Gastroesophageal sphincter (tissue), 4 donors: ENCODE results near the gene GLT8D2. TPM values are rescaled to one million over a fixed set of nuclear protein-coding genes. Genes with fewer than 3 reads are reported as not detected.

Experiments
- ATAC-seq: fragments of 150-250 bp; one replicate; pipeline ENCODE4 v1.9.1; 2016; ENCODE audit warnings: mild to moderate bottlenecking, moderate library complexity
- H3K27ac ChIP-seq, 4 donors: fragments of 200-600 bp; sonication (generic) in 3 of 4; 1 replicate in 3 of 4; 2 replicates in 1 of 4; pipeline ENCODE4 v1.5.1; 2016 to 2019
- H3K27me3 ChIP-seq: fragments of 200-600 bp; sonication (generic); one replicate; pipeline ENCODE4 v1.5.1; 2019
- H3K36me3 ChIP-seq, 2 donors: fragments of 200-600 bp; sonication (generic); one replicate each; pipeline ENCODE4 v1.5.1; 2019; ENCODE audit warnings: control low read depth in 1 of 2
- H3K4me1 ChIP-seq, 3 donors: fragments of 200-600 bp; sonication (generic); 1 replicate in 2 of 3; 2 replicates in 1 of 3; pipeline ENCODE4 v1.5.1; 2016 to 2019; ENCODE audit warnings: control low read depth in 2 of 3
- H3K4me3 ChIP-seq, 2 donors: fragments of 200-600 bp; sonication (generic); one replicate each; pipeline ENCODE4 v1.5.1; 2019; ENCODE audit warnings: mild to moderate bottlenecking in 1 of 2, moderate library complexity in 1 of 2
- H3K9me3 ChIP-seq, 3 donors: fragments of 200-600 bp; sonication (generic); one replicate each; pipeline ENCODE4 v1.5.1; 2017 to 2019; ENCODE audit warnings: control low read depth in 2 of 3
- CTCF ChIP-seq, 4 experiments: fragments of 200-600 bp in 2 of 4; fragments of 450-650 bp in 2 of 4; sonication (generic) in 1 of 4; IDR thresholded peaks; one replicate each; pipeline ENCODE4 v1.5.1; 2017 to 2019; ENCODE audit warnings: antibody characterized with exemption in 4 of 4, mild to moderate bottlenecking in 2 of 4, moderate library complexity in 2 of 4
- EP300 ChIP-seq: sonication (generic); formaldehyde crosslinking; IDR thresholded peaks from one replicate; pipeline ENCODE4 v1.6.1; 2017; ENCODE audit warnings: antibody characterized with exemption, mild to moderate bottlenecking
- POLR2A ChIP-seq, 2 donors: fragments of 450-650 bp; IDR thresholded peaks; one replicate each; pipeline ENCODE4 v1.6.1; 2017; ENCODE audit warnings: antibody characterized with exemption in 2 of 2, mild to moderate bottlenecking in 2 of 2, moderate library complexity in 1 of 2
- POLR2AphosphoS5 ChIP-seq: sonication (generic); formaldehyde crosslinking; IDR thresholded peaks from one replicate; pipeline ENCODE4 v1.6.1; 2017; ENCODE audit warnings: antibody characterized with exemption
- WGBS, 2 donors: methylation state at CpG; one replicate each; pipeline ENCODE4 v1.1.5; 2018; ENCODE audit warnings: low coverage in 1 of 2; 5-methylcytosine and 5-hydroxymethylcytosine counted together
- total RNA-seq, 4 donors: library from RNA; depleted of rRNA; stranded (reverse); fragments of >200 nt; gene quantifications; one replicate each; pipeline ENCODE4 v1.1.0, GENCODE V29; 2016

Gene GLT8D2
- total RNA-seq, 4 donors from 2014 or later: 6.9 to 20.2 (median 14.2) TPM

DNA sequence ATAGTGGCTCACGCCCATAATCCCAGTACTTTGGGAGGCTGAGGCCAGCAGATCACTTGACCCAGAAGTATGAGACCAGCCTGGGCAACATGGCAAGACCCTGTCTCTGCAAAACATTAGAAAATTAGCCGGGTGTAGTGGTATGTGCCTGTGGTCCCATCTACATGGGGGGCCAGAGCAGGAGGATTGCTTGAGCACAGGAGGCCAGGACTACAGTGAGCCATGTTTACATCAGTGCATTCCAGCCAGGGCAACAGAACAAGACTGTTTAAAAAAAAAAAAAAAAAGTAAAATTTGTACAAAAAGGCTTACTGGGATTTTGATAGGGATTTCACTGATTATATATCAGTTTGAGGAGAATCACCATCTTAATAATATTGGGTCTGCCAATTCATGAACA, 22.1 kb upstream of the GLT8D2 start:
- no peaks in the 10 kb centered on the region for H3K27me3 ChIP-seq
- peak overlapping the region in 1 of 4 donors; percentile 11 for H3K27ac ChIP-seq
- H3K36me3 ChIP-seq: peaks cover 0 to 51% of the 10 kb centered on the region in 2 donors
- WGBS, 2 donors: 100% methylated on average over 1 of the region's 2 CpGs; no CpG with 5 or more reads in 1 of the 2 donors
- H3K4me3 ChIP-seq: no peak overlapping the region
- ATAC-seq: no peak
- no peak for TF ChIP-seq POLR2AphosphoS5
- H3K9me3 ChIP-seq: no peaks in the 10 kb centered on the region
- peaks cover 0 to 29% (median 3%) of the 10 kb centered on the region in 3 donors for H3K4me1 ChIP-seq

DNA sequence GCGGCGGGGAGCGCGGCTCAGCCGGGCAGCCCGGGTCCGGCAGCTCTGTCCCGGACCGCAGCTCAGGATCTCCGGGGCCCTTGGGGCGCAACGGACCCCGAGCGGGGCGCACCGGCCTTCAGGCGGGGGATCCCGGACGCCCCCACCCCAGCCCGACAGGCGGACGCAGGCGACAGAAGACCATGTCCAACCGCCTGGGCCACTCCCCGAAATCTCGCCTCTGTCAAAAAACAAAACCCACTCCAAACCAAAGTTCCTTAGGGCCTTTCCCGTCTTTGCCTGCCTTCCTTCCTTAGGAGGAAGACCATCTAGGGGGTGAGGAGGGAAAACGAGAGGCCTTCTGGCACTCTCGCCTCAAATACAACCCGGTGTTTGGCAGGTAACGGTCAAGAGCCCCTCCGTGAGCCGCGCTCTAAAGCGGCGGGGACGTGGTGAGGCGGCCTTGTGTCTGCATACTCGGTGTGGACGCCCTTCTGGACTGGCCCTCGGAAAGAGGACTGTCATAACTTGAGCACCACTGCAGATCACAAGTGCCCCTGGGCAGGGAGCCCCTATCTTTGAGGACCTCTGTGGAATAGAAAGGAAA, 14.9 kb upstream of the GLT8D2 start:
- peak overlapping the region; percentile 82 to 97 for H3K4me3 ChIP-seq
- H3K4me1 ChIP-seq: peaks cover 3 to 52% (median 6%) of the 10 kb centered on the region in 3 donors
- no peaks in the 10 kb centered on the region for H3K9me3 ChIP-seq
- TF ChIP-seq CTCF (IDR thresholded peaks at IDR 0.05): no peak
- TF ChIP-seq POLR2AphosphoS5: no peak
- TF ChIP-seq EP300: no peak
- H3K27ac ChIP-seq: peak overlapping the region; percentile 79 to 93 (median 90)
- ATAC-seq: no peak
- peaks cover 0 to 29% of the 10 kb centered on the region in 2 donors for H3K36me3 ChIP-seq
- WGBS, 2 donors: 0 to 2% methylated on average over 5 to 11 of the region's 41 CpGs
- H3K27me3 ChIP-seq: no peaks in the 10 kb centered on the region

- Histone ChIP-seq H3K9me3 (no peaks in the 10 kb centered on the region), H3K27me3 (no peaks in the 10 kb centered on the region), H3K27ac (peak within 1 kb of the TSS; percentile 79 to 93 (median 90)), H3K4me1 (peaks cover 3 to 51% (median 6%) of the 10 kb centered on the region in 3 donors), H3K4me3 (peak within 1 kb of the TSS; percentile 82 to 97), H3K36me3 (peaks cover 0 to 22% of the 10 kb centered on the region in 2 donors)
- TF ChIP-seq EP300 (no peak), CTCF (IDR thresholded peaks at IDR 0.05) (no peak), POLR2A (IDR thresholded peaks at IDR 0.05) (peak in 1 of 2 donors; percentile 53), POLR2AphosphoS5 (peak; percentile 73)
- 0% methylated on average over 6 of the region's 74 CpGs; no CpG with 5 or more reads in 1 of the 2 donors for WGBS, 2 donors
- peak; percentile 98 for ATAC-seq
Measured at GRCh38 chr12:104064031-104064841, 14.2 kb upstream of the GLT8D2 start, which contains the start of gene HCFC2. TSS of gene HCFC2 (plus strand) at chr12:104064531. CDS start at chr12:104064561, 30 bp downstream.

GRCh38 chr12:104063712-104064030, 13.7 kb upstream of the GLT8D2 start:
- 0% methylated on average over 6 of the region's 7 CpGs; no CpG with 5 or more reads in 1 of the 2 donors for WGBS, 2 donors
- TF ChIP-seq EP300 (no peak), POLR2A (IDR thresholded peaks at IDR 0.05) (no peak), POLR2AphosphoS5 (no peak), CTCF (IDR thresholded peaks at IDR 0.05) (no peak)
- Histone ChIP-seq H3K9me3 (no peaks in the 10 kb centered on the region), H3K36me3 (peaks cover 0 to 16% of the 10 kb centered on the region in 2 donors), H3K27ac (peak overlapping the region; percentile 79 to 93 (median 90)), H3K4me3 (peak overlapping the region; percentile 82 to 97), H3K4me1 (peaks cover 3 to 45% (median 6%) of the 10 kb centered on the region in 3 donors), H3K27me3 (no peaks in the 10 kb centered on the region)
- peak; percentile 14 for ATAC-seq

DNA sequence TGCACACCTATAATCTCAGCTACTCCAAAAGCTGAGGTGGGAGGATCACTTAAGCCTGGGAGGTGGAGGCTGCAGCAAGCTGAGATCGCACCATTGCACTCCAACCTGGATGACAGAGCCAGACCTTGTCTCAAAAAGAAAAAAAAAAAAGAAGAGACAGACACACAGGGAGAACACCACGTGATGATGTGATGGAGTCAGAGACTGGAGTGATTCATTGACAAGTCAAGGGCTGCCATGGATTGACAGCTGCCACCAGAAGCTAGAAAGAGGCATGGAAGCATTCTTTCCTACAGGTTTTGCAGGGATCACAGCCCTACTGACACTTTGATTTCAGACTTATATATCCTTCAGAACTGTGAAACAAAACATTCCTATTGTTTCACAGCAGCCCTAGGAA, 10.8 kb upstream of the GLT8D2 start:
- no peaks in the 10 kb centered on the region for H3K9me3 ChIP-seq
- peaks cover 1 to 28% (median 12%) of the 10 kb centered on the region in 3 donors for H3K4me1 ChIP-seq
- H3K4me3 ChIP-seq: no peak overlapping the region
- WGBS, 2 donors: 53 to 70% methylated on average over 2 of the region's 2 CpGs
- no peaks in the 10 kb centered on the region for H3K27me3 ChIP-seq
- no peak overlapping the region for H3K27ac ChIP-seq
- no peaks in the 10 kb centered on the region for H3K36me3 ChIP-seq
- no peak for ATAC-seq
- no peak for TF ChIP-seq POLR2A (IDR thresholded peaks at IDR 0.05)
- no peak for TF ChIP-seq EP300
- no peak for TF ChIP-seq CTCF (IDR thresholded peaks at IDR 0.05)
- no peak for TF ChIP-seq POLR2AphosphoS5
